NCI-H128 (cell line): ENCODE measurements around the gene PTPN12.
"Not testable (repeated sequence)": the region's sequence is repeated elsewhere in the genome, so short reads cannot be mapped to it uniquely, and the experiment has no call there.

Source experiments
- DNase-seq: peaks from one replicate; lab custom pipeline; 2025; ENCODE audit not compliant: unreplicated experiment; lab: John Stamatoyannopoulos, UW

PTPN12 gene

GRCh38 chr7:77575187-77575586, 38.1 kb downstream of the PTPN12 start:
- DNase-seq: no peak

- no peak for DNase-seq
These were observed 39.8 kb downstream of the PTPN12 start for GRCh38 chr7:77576856-77577255.

GRCh38 chr7:77579797-77580196, 42.7 kb downstream of the PTPN12 start:
- DNase-seq: no peak

GRCh38 chr7:77580762-77581350, 43.8 kb downstream of the PTPN12 start:
- DNase-seq: no peak

GRCh38 chr7:77587272-77587671, 50.2 kb downstream of the PTPN12 start:
- no peak for DNase-seq

- DNase-seq: no peak
These were observed 63.9 kb downstream of the PTPN12 start for GRCh38 chr7:77600952-77601351.

GRCh38 chr7:77606562-77606961, 69.5 kb downstream of the PTPN12 start:
- no peak for DNase-seq

- DNase-seq: no peak
These were observed 82.2 kb downstream of the PTPN12 start for GRCh38 chr7:77619314-77619713.

- no peak for DNase-seq
These were observed 89.7 kb downstream of the PTPN12 start for GRCh38 chr7:77626586-77627308.

- no peak for DNase-seq
These were observed 90.2 kb downstream of the PTPN12 start for GRCh38 chr7:77627309-77627676.

- DNase-seq: no peak
These were observed 92.7 kb downstream of the PTPN12 start for GRCh38 chr7:77629797-77630196.

- no peak for DNase-seq
These were observed 94.7 kb downstream of the PTPN12 start for GRCh38 chr7:77631820-77632219.

GRCh38 chr7:77644774-77645173, 107.7 kb downstream of the PTPN12 start:
- no peak for DNase-seq

GRCh38 chr7:77648742-77649338, 111.7 kb downstream of the PTPN12 start:
- no peak for DNase-seq

- no peak for DNase-seq
These were observed 112.7 kb downstream of the PTPN12 start for GRCh38 chr7:77649716-77650349.

- DNase-seq: no peak
These were observed 114.6 kb downstream of the PTPN12 start for GRCh38 chr7:77651575-77652162.

- not testable (repeated sequence) for DNase-seq
These were observed 115.7 kb downstream of the PTPN12 start for GRCh38 chr7:77652826-77653225.

GRCh38 chr7:77653572-77653971, 116.5 kb downstream of the PTPN12 start:
- DNase-seq: no peak

- no peak for DNase-seq
These were observed 118.3 kb downstream of the PTPN12 start for GRCh38 chr7:77655356-77655755.

- no peak for DNase-seq
These were observed 118.9 kb downstream of the PTPN12 start for GRCh38 chr7:77655836-77656455.
